ENCODE measurements around the gene GPR31.
"Not testable (repeated sequence)": the region's sequence is repeated elsewhere in the genome, so short reads cannot be mapped to it uniquely, and the experiment has no call there.

DNA sequence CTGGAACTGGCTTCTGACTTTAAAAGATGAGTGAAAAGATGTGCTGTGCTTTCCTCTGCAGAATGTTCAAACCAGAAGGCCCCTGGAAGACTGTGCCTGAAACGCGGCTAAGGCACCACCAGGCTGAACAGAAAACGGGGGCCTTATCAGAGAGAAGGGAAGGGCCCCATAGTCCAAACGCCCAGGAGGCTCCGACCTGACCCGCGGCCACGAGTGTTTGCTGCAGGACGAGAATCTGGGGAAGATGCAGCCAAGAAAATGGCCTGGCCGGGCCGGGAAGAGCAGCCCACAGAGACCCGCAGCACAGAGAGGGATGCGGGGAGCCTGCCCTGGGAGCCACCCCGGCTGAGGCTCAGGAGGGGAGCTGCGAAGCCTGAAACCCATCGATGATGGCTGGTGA lies 10.5 kb upstream of the GPR31 start:
- TF ChIP-seq ZNF274 (IDR thresholded peaks at IDR 0.05; ENCODE audit: low read depth, low read length); SUZ12 (IDR thresholded peaks at IDR 0.05; ENCODE audit: extremely low read depth, insufficient read depth, insufficient read length): not testable (repeated sequence)
